Gastrocnemius medialis (tissue), 4 donors: ENCODE data around the gene TBC1D5.

Experiments used
- CTCF ChIP-seq, 5 experiments: fragments of 450-650 bp in 3 of 5; fragments of 200-600 bp in 2 of 5; sonication (generic) in 2 of 5; IDR thresholded peaks in 4 of 5; conservative IDR thresholded peaks in 1 of 5; 1 replicate in 4 of 5; 2 replicates in 1 of 5; pipeline ENCODE4 v1.5.1; 2016 to 2019; ENCODE audit warnings: antibody characterized with exemption in 5 of 5, mild to moderate bottlenecking in 3 of 5, moderate library complexity in 3 of 5
- POLR2A ChIP-seq, 2 donors: fragments of 450-650 bp; IDR thresholded peaks; one replicate each; pipeline ENCODE4 v1.6.1; 2017; ENCODE audit warnings: antibody characterized with exemption in 2 of 2, mild to moderate bottlenecking in 2 of 2, moderate library complexity in 2 of 2

GRCh38 chr3:17260257-17260656, 482.2 kb downstream of the TBC1D5 start:
- TF ChIP-seq POLR2A (IDR thresholded peaks at IDR 0.05) (no peak), CTCF (IDR thresholded peaks at IDR 0.05 in 4 of 5, conservative IDR thresholded peaks at IDR 0.05 in 1 of 5) (no peak)
